ENCODE results near the gene LAS1L. TPM values are rescaled to one million over a fixed set of nuclear protein-coding genes. Genes with fewer than 3 reads are reported as not detected.
"Not testable (repeated sequence)": the region's sequence is repeated elsewhere in the genome, so short reads cannot be mapped to it uniquely, and the experiment has no call there.

The LAS1L gene
- total RNA-seq, 1 donor from 2014 or later, result 25.7 TPM

GRCh38 chrX:65575022-65575421 is 40.4 kb upstream of the LAS1L start:
- Histone ChIP-seq H3K27ac (no peak overlapping the region), H3K9me3 (no peaks in the 10 kb centered on the region), H3K27me3 (ENCODE audit: low read depth) (no peaks in the 10 kb centered on the region), H3K4me1 (no peaks in the 10 kb centered on the region), H3K36me3 (no peaks in the 10 kb centered on the region), H3K4me3 (no peak overlapping the region)
- ATAC-seq (no peak), DNase-seq (no peak)
- intact Hi-C loops (cut with DNase I), result no loop called here
- TF ChIP-seq, protein P1, sequence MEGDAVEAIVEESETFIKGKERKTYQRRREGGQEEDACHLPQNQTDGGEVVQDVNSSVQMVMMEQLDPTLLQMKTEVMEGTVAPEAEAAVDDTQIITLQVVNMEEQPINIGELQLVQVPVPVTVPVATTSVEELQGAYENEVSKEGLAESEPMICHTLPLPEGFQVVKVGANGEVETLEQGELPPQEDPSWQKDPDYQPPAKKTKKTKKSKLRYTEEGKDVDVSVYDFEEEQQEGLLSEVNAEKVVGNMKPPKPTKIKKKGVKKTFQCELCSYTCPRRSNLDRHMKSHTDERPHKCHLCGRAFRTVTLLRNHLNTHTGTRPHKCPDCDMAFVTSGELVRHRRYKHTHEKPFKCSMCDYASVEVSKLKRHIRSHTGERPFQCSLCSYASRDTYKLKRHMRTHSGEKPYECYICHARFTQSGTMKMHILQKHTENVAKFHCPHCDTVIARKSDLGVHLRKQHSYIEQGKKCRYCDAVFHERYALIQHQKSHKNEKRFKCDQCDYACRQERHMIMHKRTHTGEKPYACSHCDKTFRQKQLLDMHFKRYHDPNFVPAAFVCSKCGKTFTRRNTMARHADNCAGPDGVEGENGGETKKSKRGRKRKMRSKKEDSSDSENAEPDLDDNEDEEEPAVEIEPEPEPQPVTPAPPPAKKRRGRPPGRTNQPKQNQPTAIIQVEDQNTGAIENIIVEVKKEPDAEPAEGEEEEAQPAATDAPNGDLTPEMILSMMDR (IDR thresholded peaks at IDR 0.05), result no peak

GRCh38 chrX:65574356-65574755 is 39.8 kb upstream of the LAS1L start:
- H3K27ac ChIP-seq, result no peak overlapping the region
- DNase-seq (no peak), ATAC-seq (no peak)
- H3K4me1 ChIP-seq, result no peaks in the 10 kb centered on the region
- no peaks in the 10 kb centered on the region for H3K27me3 ChIP-seq (ENCODE audit: low read depth)
- no peaks in the 10 kb centered on the region for H3K36me3 ChIP-seq
- no peaks in the 10 kb centered on the region for H3K9me3 ChIP-seq
- no peak overlapping the region for H3K4me3 ChIP-seq
- TF ChIP-seq, protein P1 (IDR thresholded peaks at IDR 0.05), result no peak
- intact Hi-C loops (cut with DNase I), result no loop called here

DNA sequence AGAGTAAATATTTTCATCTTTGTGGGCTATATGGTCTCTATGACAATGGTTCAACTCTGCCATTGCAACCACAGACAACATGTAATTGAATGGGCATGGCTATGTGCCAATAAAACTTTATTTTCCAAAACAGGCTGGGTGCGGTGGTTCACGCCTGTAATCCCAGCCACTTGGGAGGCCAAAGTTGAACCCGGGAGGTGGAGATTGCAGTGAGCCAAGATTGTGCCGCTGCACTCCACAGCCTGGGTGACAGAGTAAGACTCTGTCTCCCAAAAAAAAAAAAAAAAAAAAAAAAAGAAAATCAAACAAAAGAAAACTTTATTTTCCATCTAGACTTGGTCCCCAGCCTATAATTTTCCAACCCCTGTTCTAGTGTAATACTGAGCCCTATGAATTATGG is 38.4 kb upstream of the LAS1L start:
- DNase-seq, result no peak
- no peak overlapping the region for H3K4me3 ChIP-seq
- no peaks in the 10 kb centered on the region for H3K27me3 ChIP-seq (ENCODE audit: low read depth)
- H3K4me1 ChIP-seq, result no peaks in the 10 kb centered on the region
- TF ChIP-seq, protein P1 (IDR thresholded peaks at IDR 0.05), result no peak
- ATAC-seq, result no peak
- no peaks in the 10 kb centered on the region for H3K9me3 ChIP-seq
- no peak overlapping the region for H3K27ac ChIP-seq
- no peaks in the 10 kb centered on the region for H3K36me3 ChIP-seq
- intact Hi-C loops (cut with DNase I), result no loop called here

- H3K27me3 ChIP-seq (ENCODE audit: low read depth); H3K27ac ChIP-seq; H3K4me1 ChIP-seq; H3K9me3 ChIP-seq; H3K36me3 ChIP-seq; intact Hi-C loops (cut with DNase I); ATAC-seq; H3K4me3 ChIP-seq; DNase-seq: not testable (repeated sequence)
These were observed 28.3 kb upstream of the LAS1L start for GRCh38 chrX:65562850-65563249.

DNA sequence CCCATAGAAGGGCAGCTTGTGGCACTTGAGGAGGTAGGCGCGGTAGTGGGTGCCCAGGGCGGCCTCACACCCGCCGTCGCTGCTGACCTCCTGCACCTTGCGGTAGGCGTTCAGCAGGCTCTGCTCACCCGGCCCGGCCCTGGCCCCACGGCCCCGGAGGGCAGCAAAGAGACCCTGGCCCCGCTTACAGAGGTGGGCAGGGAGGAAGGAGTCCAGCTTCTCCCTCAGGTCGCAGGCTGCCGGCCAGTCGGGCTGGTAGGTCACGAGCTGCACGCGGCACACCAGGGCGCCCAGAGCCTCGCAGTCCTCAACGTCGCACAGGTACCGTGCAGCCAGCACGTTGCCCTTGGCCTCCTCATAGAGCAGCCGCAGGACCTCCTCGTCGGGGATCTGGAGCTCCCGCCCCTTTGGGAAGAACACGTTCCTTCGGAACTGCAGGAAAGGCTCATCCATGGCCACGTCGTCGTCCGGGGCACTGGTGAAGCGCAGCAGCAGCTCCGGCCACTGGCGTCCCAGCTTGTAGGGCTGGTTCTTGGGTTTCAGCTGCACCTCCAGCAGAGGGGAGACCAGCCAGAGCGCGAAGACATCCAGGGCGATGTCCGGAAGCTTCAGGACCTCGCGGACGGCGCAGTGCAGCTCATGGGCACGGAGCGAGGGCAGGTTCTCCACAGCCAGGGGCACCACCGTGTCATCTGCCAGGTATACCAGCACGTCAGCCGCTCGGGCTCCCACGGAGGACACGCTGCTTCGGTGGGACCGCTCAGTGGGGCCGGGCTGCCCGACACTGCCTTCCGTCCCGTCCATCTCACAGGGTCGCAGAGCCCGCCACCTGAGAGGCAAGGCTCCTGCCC is 17.1 kb upstream of the LAS1L start:
- H3K9me3 ChIP-seq, result no peaks in the 10 kb centered on the region
- ATAC-seq, result no peak
- intact Hi-C loops (cut with DNase I), result no loop called here
- no peaks in the 10 kb centered on the region for H3K27me3 ChIP-seq (ENCODE audit: low read depth)
- H3K4me3 ChIP-seq, result no peak overlapping the region
- TF ChIP-seq, protein P1 (IDR thresholded peaks at IDR 0.05), result no peak
- H3K4me1 ChIP-seq, result no peaks in the 10 kb centered on the region
- H3K36me3 ChIP-seq, result no peaks in the 10 kb centered on the region
- DNase-seq, result no peak
- no peak overlapping the region for H3K27ac ChIP-seq

- DNase-seq (no peak), ATAC-seq (no peak)
- H3K9me3 ChIP-seq, result no peaks in the 10 kb centered on the region
- no peak overlapping the region for H3K27ac ChIP-seq
- H3K27me3 ChIP-seq (ENCODE audit: low read depth), result no peaks in the 10 kb centered on the region
- H3K36me3 ChIP-seq, result no peaks in the 10 kb centered on the region
- intact Hi-C loops (cut with DNase I), result no loop called here
- H3K4me3 ChIP-seq, result no peak overlapping the region
- no peaks in the 10 kb centered on the region for H3K4me1 ChIP-seq
- TF ChIP-seq, protein P1 (IDR thresholded peaks at IDR 0.05), result no peak
These were observed 16.5 kb upstream of the LAS1L start for GRCh38 chrX:65551086-65551485.

Measured in lower lobe of right lung (tissue), 2 donors.